Breast epithelium (tissue), 4 donors: Measurements from ENCODE around the gene ZDHHC24. TPM values are rescaled to one million over a fixed set of nuclear protein-coding genes. Genes with fewer than 3 reads are reported as not detected.

Experiments
- DNase-seq, 2 donors: peaks; one replicate each; pipeline ENCODE4 v3.0.0-alpha.2; 2019; ENCODE audit warnings: low spot score in 2 of 2
- H3K27ac ChIP-seq, 2 donors: fragments of 200-600 bp; sonication (generic) in 1 of 2; one replicate each; pipeline ENCODE4 v1.5.1; 2016 to 2019; ENCODE audit warnings: mild to moderate bottlenecking in 1 of 2
- H3K27me3 ChIP-seq, 2 donors: fragments of 200-600 bp; sonication (generic) in 1 of 2; one replicate each; pipeline versions ENCODE4 v1.5.1 to v1.6.0; 2017 to 2019; ENCODE audit warnings: control low read depth in 1 of 2, mild to moderate bottlenecking in 1 of 2
- H3K36me3 ChIP-seq: fragments of 200-600 bp; one replicate; pipeline ENCODE4 v1.5.1; 2019
- H3K4me1 ChIP-seq, 2 donors: fragments of 200-600 bp; sonication (generic); one replicate each; pipeline ENCODE4 v1.5.1; 2016 to 2019; ENCODE audit warnings: control low read depth in 1 of 2
- H3K4me3 ChIP-seq, 3 donors: fragments of 200-600 bp; sonication (generic); 1 replicate in 2 of 3; 2 replicates in 1 of 3; pipeline ENCODE4 v1.5.1; 2016 to 2019; ENCODE audit warnings: mild to moderate bottlenecking in 3 of 3, moderate library complexity in 2 of 3
- H3K9me3 ChIP-seq, 2 donors: fragments of 200-600 bp; sonication (generic) in 1 of 2; one replicate each; pipeline ENCODE4 v1.5.1; 2016 to 2019; ENCODE audit warnings: control low read depth in 1 of 2
- POLR2A ChIP-seq: fragments of 450-650 bp; IDR thresholded peaks from one replicate; pipeline ENCODE4 v1.6.1; 2016; ENCODE audit warnings: antibody characterized with exemption, mild to moderate bottlenecking, moderate library complexity
- POLR2AphosphoS5 ChIP-seq, 3 donors: sonication (generic); formaldehyde crosslinking; IDR thresholded peaks; one replicate each; pipeline ENCODE4 v1.6.1; 2017; ENCODE audit warnings: antibody characterized with exemption in 3 of 3
- intact Hi-C: fragments of 100-400 bp; cut with DNase I; formaldehyde crosslinking; loops from one replicate; pipeline ENCODE4 v1.15.1; 2023; ENCODE audit warnings: low total_unique reads
- total RNA-seq, 3 donors: library from RNA; depleted of rRNA; stranded (reverse); fragments of >200 nt; gene quantifications; one replicate each; pipeline ENCODE4 v1.1.0, GENCODE V29; 2016
- TF ChIP-seq, protein P1 (sequence below), 3 donors: fragments of 450-650 bp; IDR thresholded peaks; one replicate each; pipeline ENCODE4 v1.5.1; 2016 to 2017; ENCODE audit warnings: antibody characterized with exemption in 3 of 3, mild to moderate bottlenecking in 3 of 3, moderate library complexity in 3 of 3

Gene ZDHHC24
- total RNA-seq, 3 donors from 2014 or later = 12.9 to 20.0 (median 14.1) TPM

DNA sequence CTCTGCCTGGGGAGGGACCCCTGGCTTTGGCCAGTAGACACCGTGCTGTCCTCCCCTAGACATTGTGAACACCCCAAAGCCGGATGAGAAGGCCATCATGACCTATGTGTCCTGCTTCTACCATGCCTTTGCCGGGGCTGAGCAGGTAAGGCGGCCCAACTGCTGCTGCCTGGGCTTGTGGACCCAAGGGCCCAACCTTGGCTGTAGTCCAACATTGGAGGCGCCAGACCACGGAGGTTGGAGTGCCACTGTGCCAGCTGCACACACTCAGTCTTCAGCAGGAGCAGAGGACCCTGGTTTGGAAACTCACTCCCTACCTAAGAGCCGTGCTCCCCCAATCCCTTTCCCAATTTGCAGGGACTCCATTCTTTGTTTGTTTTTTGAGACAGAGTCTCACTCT lies 10.2 kb upstream of the ZDHHC24 start:
- no peaks in the 10 kb centered on the region for H3K4me1 ChIP-seq
- H3K36me3 ChIP-seq = no peaks in the 10 kb centered on the region
- H3K9me3 ChIP-seq = no peaks in the 10 kb centered on the region
- peaks cover 0 to 4% of the 10 kb centered on the region in 2 donors for H3K27me3 ChIP-seq
- no peak overlapping the region for H3K4me3 ChIP-seq
- TF ChIP-seq POLR2A (no peak), POLR2AphosphoS5 (IDR thresholded peaks at IDR 0.05) (no peak)
- TF ChIP-seq, protein P1, sequence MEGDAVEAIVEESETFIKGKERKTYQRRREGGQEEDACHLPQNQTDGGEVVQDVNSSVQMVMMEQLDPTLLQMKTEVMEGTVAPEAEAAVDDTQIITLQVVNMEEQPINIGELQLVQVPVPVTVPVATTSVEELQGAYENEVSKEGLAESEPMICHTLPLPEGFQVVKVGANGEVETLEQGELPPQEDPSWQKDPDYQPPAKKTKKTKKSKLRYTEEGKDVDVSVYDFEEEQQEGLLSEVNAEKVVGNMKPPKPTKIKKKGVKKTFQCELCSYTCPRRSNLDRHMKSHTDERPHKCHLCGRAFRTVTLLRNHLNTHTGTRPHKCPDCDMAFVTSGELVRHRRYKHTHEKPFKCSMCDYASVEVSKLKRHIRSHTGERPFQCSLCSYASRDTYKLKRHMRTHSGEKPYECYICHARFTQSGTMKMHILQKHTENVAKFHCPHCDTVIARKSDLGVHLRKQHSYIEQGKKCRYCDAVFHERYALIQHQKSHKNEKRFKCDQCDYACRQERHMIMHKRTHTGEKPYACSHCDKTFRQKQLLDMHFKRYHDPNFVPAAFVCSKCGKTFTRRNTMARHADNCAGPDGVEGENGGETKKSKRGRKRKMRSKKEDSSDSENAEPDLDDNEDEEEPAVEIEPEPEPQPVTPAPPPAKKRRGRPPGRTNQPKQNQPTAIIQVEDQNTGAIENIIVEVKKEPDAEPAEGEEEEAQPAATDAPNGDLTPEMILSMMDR (IDR thresholded peaks at IDR 0.05) = no peak
- DNase-seq = no peak
- H3K27ac ChIP-seq = no peak overlapping the region
- intact Hi-C loops = no loop called here

DNA sequence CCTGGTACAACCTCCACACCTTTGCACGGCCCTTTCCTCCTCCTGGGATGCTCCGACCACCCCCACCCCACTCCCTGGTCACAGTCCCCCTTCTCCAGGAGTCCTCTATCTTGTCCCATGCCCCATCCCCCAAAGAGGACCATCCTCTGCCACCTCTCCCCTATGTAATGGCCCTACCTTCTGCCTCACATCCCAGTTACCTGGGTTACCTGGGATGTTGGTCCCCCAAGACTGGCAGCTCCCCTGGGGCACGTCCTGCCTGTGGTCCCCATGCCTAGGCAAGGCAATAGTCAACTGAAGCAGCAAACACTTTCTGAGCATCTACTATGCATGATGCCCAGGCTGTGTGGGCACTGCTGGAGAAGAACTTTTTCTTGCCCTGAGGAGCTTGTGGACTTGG lies 9.6 kb upstream of the ZDHHC24 start:
- no peak overlapping the region for H3K27ac ChIP-seq
- TF ChIP-seq, protein P1 (IDR thresholded peaks at IDR 0.05) = no peak
- no peak for TF ChIP-seq POLR2A
- TF ChIP-seq POLR2AphosphoS5 (IDR thresholded peaks at IDR 0.05) = no peak
- intact Hi-C loops = no loop called here
- H3K4me3 ChIP-seq = no peak overlapping the region
- no peaks in the 10 kb centered on the region for H3K4me1 ChIP-seq
- no peaks in the 10 kb centered on the region for H3K9me3 ChIP-seq
- H3K36me3 ChIP-seq = no peaks in the 10 kb centered on the region
- no peak for DNase-seq
- peaks cover 0 to 4% of the 10 kb centered on the region in 2 donors for H3K27me3 ChIP-seq

DNA sequence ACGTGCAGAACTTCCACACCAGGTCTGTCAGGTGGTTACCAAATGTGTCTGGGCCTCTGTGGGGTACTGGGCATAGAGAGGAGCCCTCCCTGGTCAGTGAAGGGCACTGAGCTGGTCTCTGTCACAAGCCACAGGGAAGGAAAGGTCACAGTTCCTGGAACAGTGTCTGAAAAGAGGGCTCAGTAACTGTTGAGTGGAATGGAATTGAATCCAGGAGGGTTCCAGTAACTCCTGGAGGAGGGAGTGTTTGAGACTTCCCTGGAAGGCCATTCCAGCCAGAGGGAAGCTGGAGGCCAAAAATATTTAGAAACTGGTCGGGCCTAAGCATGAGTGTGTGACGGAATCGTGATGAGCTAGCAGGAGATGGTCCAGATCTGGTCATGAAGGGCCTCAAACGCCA lies 8.8 kb upstream of the ZDHHC24 start:
- no peak overlapping the region for H3K4me3 ChIP-seq
- no peak for DNase-seq
- intact Hi-C loops = no loop called here
- no peak for TF ChIP-seq POLR2A
- TF ChIP-seq POLR2AphosphoS5 (IDR thresholded peaks at IDR 0.05) = no peak
- TF ChIP-seq, protein P1 (IDR thresholded peaks at IDR 0.05) = no peak
- peaks cover 0 to 4% of the 10 kb centered on the region in 2 donors for H3K27me3 ChIP-seq
- no peaks in the 10 kb centered on the region for H3K9me3 ChIP-seq
- H3K36me3 ChIP-seq = no peaks in the 10 kb centered on the region
- no peaks in the 10 kb centered on the region for H3K4me1 ChIP-seq
- no peak overlapping the region for H3K27ac ChIP-seq

GRCh38 chr11:66550887-66551286 lies 5.0 kb upstream of the ZDHHC24 start:
- DNase-seq = no peak
- intact Hi-C loops = no loop called here
- no peaks in the 10 kb centered on the region for H3K4me1 ChIP-seq
- no peak overlapping the region for H3K27ac ChIP-seq
- H3K36me3 ChIP-seq = no peaks in the 10 kb centered on the region
- H3K9me3 ChIP-seq = no peaks in the 10 kb centered on the region
- TF ChIP-seq POLR2A (no peak), POLR2AphosphoS5 (IDR thresholded peaks at IDR 0.05) (no peak)
- TF ChIP-seq, protein P1 (IDR thresholded peaks at IDR 0.05) = no peak
- no peak overlapping the region for H3K4me3 ChIP-seq
- H3K27me3 ChIP-seq = no peaks in the 10 kb centered on the region

DNA sequence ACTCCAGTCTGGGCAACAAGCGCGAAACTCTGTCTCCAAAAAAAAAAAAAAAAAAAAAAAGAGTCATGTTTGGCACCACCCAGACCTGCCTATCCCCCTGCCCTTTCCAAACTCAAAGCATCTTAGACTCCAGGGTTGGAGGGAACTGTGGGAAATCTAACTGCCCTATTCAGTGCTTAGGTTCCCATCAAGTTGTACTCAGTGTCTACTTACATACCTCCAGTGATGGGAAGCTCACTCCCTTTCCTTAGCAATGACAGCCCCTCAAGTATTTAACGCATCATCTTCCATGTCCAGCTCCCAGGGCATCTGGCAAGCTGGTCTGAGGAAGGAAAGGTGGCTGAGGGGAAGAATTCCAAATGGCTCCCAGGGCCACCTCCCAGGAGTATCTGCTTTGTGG lies 3.8 kb upstream of the ZDHHC24 start:
- H3K27me3 ChIP-seq = no peaks in the 10 kb centered on the region
- DNase-seq = no peak
- no peak overlapping the region for H3K4me3 ChIP-seq
- no peaks in the 10 kb centered on the region for H3K36me3 ChIP-seq
- no peaks in the 10 kb centered on the region for H3K4me1 ChIP-seq
- no peaks in the 10 kb centered on the region for H3K9me3 ChIP-seq
- H3K27ac ChIP-seq = no peak overlapping the region
- TF ChIP-seq, protein P1 (IDR thresholded peaks at IDR 0.05) = no peak
- no peak for TF ChIP-seq POLR2A
- TF ChIP-seq POLR2AphosphoS5 (IDR thresholded peaks at IDR 0.05) = no peak
- intact Hi-C loops = no loop called here
